Measurements from ENCODE around the gene CEACAM3. TPM values are rescaled to one million over a fixed set of nuclear protein-coding genes. Genes with fewer than 3 reads are reported as not detected.

Gene CEACAM3
- total and polyA plus RNA-seq, 9 of the 15 experiments (the other 6 are each of a cell fraction or from before 2014, with no cell fraction given) = not detected

DNA sequence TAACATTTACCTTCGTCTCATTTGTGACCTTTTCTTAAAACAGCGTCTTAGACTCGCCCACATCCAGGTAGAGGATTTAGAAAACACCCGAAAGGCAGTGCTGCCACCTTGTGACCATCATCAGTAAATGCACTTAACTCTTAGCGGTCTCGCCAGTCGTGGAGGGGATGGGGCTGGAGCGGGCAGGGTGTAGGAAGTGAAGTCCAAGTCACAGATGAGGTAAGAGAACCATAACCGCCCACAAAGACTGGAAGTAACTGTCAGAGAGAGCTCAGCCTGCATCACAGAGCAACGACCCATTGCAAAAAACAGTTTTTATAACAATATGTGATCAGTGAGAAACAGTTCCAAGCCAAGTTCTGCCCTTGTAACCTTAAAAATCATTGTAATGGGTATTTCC lies 10.7 kb upstream of the CEACAM3 start:
- Histone ChIP-seq H3K79me2 (ENCODE audit: control insufficient read depth, insufficient read depth, low read length) (no peaks in the 10 kb centered on the region), H3K9ac (ENCODE audit: insufficient read depth in 1 of 2, low read depth in 2 of 2, low read length in 2 of 2) (no peak overlapping the region), H3K4me2 (ENCODE audit: insufficient read depth, low read length) (no peak overlapping the region), H3K4me1 (replicated peaks in 1 of 2; ENCODE audit: control insufficient read depth in 2 of 2, insufficient read depth in 2 of 2, low read length in 2 of 2) (no peaks in the 10 kb centered on the region), H3K9me3 (replicated peaks; ENCODE audit: control insufficient read depth, insufficient read depth, low read depth, low read length) (no peaks in the 10 kb centered on the region), H3K27ac (ENCODE audit: extremely low read depth, low read depth, low read length) (no peak overlapping the region), H3K36me3 (ENCODE audit: control insufficient read depth, insufficient read depth, low read length) (no peaks in the 10 kb centered on the region), H2AFZ (ENCODE audit: low read depth, low read length) (no peak overlapping the region), H3K9me1 (ENCODE audit: control insufficient read depth, insufficient read depth, low read length) (no peaks in the 10 kb centered on the region), H3K27me3 (ENCODE audit: control insufficient read depth in 2 of 2, insufficient read depth in 2 of 2, low read length in 2 of 2) (peaks cover 12 to 18% of the 10 kb centered on the region in 2 experiments), H4K20me1 (replicated peaks; ENCODE audit: control insufficient read depth, insufficient read depth, low read length) (0 out of 2 replicates have a peak, but pooled peaks cover 4% of the 10 kb centered on the region), H3K4me3 (no peak overlapping the region)
- peak; percentile 97 for FAIRE-seq
- ChIA-PET POLR2A (no interaction called here), CTCF (ENCODE audit: low intra/inter-chr PET ratio) (interaction anchor here (0.6 to 1.5 kb wide), 4 partner anchors 32 to 333 kb away, joined by 3 to 8 read pairs (median 6); no protein-coding TSS in a partner anchor)
- intact Hi-C loops (cut with micrococcal nuclease) (loop anchor here (1.0 kb wide), 1 partner anchor 32 kb away; no protein-coding TSS in a partner anchor), in situ Hi-C loops (cut with MboI) (no loop called here)
- peak; percentile 83 to 85 (median 84) for DNase-seq (ENCODE audit: extremely low read depth in 1 of 4, low spot score in 3 of 4)
- peak; percentile 96 for ATAC-seq
- BruUV-seq (replicated peaks) = no TSS peak
- 0% methylated on average over 10 of the region's 10 CpGs for WGBS (ENCODE audit: insufficient coverage, low coverage, missing lambda C conversion rate)
- TF ChIP-seq CBX3 (IDR thresholded peaks at IDR 0.05; ENCODE audit: borderline replicate concordance in 1 of 2, low read length in 2 of 2) (no peak), CREM (IDR thresholded peaks at IDR 0.05; ENCODE audit: low read depth) (0 out of 2 replicates have a peak, but pooled peaks have one; percentile 29), U2AF2 (optimal IDR thresholded peaks at IDR 0.05; ENCODE audit: low read depth, low read length) (no peak), FUS (optimal IDR thresholded peaks at IDR 0.05; ENCODE audit: low read depth, low read length) (no peak), SMC3 (conservative IDR thresholded peaks at IDR 0.05; ENCODE audit: insufficient read depth, low read depth, low read length) (peak; percentile 36; the same call in 1 of the 2 replicates)
- TF ChIP-seq, protein P1, sequence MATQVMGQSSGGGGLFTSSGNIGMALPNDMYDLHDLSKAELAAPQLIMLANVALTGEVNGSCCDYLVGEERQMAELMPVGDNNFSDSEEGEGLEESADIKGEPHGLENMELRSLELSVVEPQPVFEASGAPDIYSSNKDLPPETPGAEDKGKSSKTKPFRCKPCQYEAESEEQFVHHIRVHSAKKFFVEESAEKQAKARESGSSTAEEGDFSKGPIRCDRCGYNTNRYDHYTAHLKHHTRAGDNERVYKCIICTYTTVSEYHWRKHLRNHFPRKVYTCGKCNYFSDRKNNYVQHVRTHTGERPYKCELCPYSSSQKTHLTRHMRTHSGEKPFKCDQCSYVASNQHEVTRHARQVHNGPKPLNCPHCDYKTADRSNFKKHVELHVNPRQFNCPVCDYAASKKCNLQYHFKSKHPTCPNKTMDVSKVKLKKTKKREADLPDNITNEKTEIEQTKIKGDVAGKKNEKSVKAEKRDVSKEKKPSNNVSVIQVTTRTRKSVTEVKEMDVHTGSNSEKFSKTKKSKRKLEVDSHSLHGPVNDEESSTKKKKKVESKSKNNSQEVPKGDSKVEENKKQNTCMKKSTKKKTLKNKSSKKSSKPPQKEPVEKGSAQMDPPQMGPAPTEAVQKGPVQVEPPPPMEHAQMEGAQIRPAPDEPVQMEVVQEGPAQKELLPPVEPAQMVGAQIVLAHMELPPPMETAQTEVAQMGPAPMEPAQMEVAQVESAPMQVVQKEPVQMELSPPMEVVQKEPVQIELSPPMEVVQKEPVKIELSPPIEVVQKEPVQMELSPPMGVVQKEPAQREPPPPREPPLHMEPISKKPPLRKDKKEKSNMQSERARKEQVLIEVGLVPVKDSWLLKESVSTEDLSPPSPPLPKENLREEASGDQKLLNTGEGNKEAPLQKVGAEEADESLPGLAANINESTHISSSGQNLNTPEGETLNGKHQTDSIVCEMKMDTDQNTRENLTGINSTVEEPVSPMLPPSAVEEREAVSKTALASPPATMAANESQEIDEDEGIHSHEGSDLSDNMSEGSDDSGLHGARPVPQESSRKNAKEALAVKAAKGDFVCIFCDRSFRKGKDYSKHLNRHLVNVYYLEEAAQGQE (IDR thresholded peaks at IDR 0.05; ENCODE audit: borderline replicate concordance) = peak; percentile 41; the same call in 1 of the 2 replicates
- TF ChIP-seq, protein P1 (CRISPR knock-in tag; IDR thresholded peaks at IDR 0.05; ENCODE audit: low read depth) = no peak
- TF ChIP-seq, protein P2, sequence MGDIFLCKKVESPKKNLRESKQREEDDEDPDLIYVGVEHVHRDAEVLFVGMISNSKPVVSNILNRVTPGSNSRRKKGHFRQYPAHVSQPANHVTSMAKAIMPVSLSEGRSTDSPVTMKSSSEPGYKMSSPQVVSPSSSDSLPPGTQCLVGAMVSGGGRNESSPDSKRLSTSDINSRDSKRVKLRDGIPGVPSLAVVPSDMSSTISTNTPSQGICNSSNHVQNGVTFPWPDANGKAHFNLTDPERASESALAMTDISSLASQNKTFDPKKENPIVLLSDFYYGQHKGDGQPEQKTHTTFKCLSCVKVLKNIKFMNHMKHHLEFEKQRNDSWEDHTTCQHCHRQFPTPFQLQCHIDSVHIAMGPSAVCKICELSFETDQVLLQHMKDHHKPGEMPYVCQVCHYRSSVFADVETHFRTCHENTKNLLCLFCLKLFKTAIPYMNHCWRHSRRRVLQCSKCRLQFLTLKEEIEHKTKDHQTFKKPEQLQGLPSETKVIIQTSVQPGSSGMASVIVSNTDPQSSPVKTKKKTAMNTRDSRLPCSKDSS (IDR thresholded peaks at IDR 0.05; ENCODE audit: low read depth, partially characterized antibody) = no peak
- TF ChIP-seq, protein P3, sequence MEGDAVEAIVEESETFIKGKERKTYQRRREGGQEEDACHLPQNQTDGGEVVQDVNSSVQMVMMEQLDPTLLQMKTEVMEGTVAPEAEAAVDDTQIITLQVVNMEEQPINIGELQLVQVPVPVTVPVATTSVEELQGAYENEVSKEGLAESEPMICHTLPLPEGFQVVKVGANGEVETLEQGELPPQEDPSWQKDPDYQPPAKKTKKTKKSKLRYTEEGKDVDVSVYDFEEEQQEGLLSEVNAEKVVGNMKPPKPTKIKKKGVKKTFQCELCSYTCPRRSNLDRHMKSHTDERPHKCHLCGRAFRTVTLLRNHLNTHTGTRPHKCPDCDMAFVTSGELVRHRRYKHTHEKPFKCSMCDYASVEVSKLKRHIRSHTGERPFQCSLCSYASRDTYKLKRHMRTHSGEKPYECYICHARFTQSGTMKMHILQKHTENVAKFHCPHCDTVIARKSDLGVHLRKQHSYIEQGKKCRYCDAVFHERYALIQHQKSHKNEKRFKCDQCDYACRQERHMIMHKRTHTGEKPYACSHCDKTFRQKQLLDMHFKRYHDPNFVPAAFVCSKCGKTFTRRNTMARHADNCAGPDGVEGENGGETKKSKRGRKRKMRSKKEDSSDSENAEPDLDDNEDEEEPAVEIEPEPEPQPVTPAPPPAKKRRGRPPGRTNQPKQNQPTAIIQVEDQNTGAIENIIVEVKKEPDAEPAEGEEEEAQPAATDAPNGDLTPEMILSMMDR (IDR thresholded peaks at IDR 0.05 in 2 of 3, conservative IDR thresholded peaks at IDR 0.05 in 1 of 3; ENCODE audit: insufficient read depth in 2 of 3, low read depth in 1 of 3, low read length in 3 of 3) = peak; percentile 85 to 87 (median 85)

Data from K562 (cell line).